Raji (cell line): ENCODE measurements around the gene LCA5L.

ENCODE experiments used
- POLR2A ChIP-seq: IDR thresholded peaks from 2 replicates; pipeline ENCODE4 v1.6.1; 2011; ENCODE audit warnings: low read depth, low read length, control low read depth; ENCODE audit not compliant: insufficient read depth

LCA5L gene

DNA sequence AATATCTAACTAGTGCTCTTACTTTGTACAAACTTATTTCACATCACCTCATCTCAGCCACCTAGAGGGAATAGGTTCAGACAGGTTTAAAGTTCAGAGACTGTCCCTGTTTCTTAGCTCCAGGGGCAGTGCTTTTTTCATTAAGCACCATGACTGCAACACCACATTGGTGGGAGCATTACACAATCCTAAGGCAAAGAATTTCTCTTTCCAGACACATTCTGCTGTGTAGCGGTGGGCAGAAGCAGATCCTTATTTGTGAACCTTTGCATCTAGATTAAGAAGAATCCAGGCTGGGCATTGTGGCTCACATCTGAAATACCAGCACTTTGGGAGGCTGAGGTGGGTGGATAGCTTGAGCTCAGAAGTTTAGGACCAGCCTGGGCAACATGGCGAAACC lies 16.1 kb downstream of the LCA5L start:
- TF ChIP-seq POLR2A = no peak

DNA sequence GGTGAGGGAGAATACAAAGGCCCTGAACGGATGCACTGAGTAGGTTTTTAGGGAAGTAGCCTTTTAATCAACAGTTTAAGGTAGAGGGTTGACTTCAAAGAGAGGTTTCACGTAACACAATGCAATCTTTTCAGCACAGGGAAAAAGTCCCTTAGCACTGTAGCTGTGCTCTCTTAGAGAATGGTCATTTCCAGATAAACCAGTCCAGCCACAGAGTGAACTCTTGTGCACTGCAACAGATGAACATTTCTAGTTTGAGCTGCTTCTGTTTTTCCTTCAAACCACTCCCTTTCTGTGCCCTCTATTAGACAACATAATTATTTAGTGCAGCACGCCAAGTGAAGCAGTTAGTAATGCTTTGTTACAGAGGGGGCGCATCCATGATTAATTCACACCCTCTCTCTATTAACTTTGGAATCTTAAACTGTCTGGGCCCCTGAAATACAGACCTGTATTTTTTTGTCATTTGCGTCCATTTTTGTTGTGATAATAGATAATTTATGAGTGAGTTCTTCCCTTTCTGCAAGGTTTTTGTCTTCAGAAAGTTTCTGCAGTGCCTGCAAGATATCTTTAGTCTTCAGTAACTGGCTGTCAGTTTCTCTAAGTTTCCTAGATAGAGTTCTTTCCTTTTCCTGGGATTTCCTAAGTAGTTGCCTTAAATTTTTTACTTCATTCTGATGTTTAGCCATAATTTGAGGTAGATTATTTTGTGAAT lies 22.9 kb downstream of the LCA5L start:
- TF ChIP-seq POLR2A = no peak

DNA sequence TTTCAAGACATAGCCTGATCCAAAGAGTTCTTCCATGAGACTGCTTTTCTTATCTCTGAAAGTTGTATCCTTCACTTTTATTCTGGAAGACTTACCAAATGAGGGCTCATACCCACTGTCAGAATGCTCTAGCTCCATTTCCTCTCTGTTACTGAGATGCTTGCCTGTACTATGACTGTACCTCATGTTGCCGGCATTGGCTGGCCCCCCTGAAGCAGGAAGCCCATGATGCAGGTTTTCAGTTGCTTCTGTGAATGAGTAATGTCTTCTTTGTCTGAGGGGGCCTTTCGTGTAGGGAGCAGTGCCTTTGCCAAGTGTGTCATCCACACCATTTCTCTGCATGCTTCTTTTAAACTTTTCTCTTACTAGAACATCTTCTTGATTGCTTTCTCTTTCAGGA lies 39.5 kb downstream of the LCA5L start:
- TF ChIP-seq POLR2A = no peak

DNA sequence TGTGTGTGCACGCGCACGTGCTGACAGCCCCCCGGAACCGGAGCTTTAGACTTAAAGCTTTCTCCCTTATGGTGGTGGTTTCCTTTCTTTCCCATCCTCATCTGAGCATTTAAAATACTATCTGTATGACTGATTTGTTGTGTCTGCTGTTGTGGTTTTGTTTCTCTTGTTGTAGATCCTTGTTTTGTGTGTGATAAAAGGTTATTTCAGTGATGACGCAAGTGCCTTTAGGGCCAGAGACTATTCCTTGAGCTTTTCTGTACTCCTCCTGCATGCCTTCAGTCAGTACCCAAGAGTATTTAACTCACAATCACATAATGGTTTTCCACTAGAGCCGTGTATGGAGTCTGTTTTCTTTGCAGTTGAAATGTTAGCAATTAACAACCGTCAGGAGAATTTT lies 45.4 kb downstream of the LCA5L start:
- TF ChIP-seq POLR2A = no peak

DNA sequence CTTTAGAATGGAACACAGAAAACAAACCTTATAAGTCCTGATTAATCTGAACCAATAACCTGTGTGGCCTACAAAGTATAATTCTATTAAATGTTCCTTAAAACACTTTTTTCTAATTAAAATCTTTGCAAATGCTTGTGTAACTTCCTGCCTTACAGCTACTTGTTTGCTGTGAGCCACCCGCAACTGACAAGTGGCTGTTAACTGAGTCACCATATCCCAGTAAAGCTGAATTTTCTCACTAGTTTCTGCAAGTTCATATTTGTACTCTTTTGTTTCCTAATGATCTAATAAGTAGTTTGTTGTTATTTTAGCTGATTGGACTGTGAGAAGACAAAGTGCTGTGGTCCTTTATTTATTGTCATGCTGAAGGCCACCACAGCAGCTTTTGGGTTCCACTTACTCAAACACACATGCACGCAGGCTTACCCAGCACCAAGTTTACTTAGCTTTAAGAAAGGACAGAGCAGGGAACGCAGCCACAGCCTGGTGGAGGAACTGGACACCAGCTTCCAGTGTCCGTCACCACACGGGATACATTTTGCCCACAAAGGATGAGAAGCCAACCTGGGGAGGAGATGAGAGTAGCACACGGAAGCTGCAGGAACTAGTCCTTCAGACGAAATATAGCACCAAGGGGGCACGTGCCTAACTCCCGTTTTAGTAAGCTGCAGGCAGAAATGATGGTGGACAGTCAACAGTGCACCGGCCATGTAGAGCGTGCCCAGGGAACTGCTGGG lies 47.8 kb downstream of the LCA5L start:
- no peak for TF ChIP-seq POLR2A

DNA sequence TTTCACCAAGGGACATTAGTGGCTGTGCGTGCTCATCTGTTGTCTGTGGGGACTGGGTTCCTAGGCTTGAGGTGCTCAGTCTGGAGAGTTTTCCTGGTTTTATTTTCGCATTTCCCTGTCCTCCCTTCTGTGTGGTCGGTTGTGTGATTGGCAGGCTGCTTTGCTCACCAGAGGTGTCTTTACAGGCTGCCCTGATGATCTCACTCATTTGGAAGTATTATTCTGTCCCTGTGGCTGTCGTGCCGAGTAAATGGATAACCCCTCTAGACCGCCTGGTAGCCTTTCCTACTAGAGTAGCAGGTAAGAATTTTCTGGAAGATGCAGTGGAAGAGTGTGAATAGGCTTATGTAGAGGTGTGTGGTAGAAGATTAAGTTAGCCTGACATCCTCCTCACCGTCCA lies 52.6 kb downstream of the LCA5L start:
- TF ChIP-seq POLR2A = no peak

DNA sequence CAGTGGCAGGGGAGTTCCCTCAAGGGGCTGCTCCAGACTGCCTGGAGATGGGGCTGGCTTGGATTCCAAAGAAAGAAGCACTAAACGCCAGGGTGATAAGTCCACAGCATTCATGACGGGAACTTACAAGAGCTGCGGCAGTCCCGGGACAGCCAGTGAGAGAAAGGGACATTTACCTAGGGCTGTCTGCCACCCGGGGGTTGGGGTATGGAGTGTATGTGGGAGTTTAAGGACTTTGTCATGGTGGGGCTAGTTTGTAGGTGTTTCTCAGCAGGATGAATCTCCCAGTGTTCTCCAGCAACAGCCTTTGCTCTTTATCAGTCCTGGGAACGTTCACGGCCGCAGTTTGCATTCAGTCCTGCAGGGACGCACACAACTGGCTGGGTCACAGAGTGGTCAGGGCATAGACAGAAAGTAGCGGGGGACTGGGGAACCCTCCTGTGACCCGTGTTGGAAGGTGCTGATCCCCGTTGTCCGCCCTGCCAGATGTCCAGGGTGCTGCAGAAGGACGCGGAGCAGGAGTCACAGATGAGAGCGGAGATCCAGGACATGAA lies 55.3 kb downstream of the LCA5L start:
- TF ChIP-seq POLR2A = no peak

DNA sequence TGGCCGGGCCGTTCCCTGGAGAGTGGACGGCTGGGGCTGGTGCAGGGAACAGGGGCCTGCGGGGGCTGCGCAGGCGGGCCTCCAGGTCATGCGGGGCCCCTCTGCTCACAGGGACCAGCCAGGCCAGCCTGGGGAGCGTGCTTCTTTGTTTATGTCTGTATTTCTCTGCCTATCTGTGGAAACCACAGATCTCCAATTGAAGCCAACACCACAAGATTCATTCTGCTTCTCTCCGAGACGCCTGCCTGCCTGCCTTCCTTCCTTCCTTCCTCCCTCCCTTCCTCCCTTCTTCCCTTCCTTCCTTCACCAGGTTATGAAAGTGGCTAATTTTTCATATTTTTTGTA lies 56.8 kb downstream of the LCA5L start:
- no peak for TF ChIP-seq POLR2A

DNA sequence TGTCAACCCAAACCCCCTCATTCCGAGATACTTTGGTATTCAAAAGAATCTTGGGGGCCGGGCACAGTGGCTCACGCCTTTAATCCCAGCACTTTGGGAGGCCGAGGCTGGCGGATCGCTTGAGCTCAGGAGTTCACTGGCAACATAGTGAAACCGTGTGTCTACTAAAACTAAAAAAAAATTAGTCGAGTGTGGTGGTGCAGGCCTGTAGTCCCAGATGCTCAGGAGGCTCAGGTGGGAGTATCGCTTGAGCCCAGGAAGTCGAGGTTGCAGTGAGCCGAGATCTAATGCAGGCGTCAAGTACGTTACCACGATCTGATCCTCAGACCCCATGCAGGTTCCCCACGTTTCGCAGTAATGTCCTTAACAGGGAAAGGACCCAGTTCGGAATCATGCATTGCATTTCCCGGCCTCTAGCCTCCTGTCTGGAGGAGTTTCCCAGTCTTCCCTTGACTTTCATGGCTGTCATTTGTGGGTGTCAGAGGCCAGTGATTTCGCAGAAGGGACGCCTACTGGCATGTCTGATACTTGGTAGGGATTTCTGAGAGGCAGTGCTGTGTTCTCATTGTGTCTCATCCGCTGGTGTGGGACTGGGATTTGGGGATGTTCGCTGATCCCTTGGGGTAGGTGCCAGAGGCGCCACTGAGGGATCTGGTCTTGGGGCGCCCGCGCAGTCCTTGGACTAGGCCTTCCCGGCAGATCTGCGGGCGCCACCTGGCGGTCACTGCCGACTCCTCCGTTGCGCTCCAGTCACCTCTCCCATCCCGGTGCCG lies 57.4 kb downstream of the LCA5L start:
- TF ChIP-seq POLR2A = peak; percentile 34; the same call in 1 of the 2 replicates

DNA sequence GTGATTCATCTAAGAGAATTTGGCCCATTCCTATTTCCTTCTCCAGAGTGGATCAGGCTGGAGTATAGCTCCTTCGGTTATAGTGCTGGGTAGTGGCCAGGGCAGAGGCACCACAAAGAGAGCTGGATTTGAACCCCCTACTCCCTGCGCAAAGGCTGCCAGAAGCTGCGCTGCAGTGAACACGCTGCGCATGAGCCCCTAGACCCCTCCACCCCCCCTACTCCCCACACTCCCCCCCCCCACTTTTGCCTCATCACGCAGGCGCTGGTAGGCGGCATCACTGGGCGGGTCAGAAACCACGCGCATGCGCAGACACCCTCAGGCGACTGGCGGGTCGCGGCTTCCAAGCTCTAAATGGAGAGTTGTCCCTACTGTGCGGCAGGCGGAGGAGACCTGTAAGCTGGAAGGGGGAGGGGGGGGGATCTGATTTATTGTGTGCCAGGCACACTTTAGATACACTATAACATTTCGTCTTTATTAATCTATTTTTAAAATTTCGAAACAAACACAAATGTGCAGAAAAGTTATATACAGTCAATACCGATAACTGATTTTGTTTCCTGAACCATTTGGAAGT lies 58.0 kb downstream of the LCA5L start:
- TF ChIP-seq POLR2A = peak; percentile 60

DNA sequence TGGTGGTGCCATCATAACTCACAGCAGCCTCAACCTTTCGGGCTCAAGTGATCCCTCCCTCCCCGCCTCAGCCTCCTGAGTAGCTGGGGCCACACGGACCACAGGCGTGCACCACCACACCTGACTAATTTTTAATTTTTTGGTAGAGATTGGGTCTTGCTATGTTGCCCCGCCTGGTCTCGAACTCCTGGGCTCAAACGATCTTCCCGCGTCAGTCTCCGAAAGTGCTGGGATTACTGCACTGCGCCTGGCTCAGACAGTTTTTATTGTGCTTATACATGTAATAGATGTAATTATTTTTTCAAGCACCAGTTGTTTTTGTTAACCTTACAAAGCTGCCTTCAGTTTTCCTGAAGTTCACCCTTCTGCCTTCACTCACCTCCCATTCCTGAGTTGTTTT lies 58.7 kb downstream of the LCA5L start:
- TF ChIP-seq POLR2A = no peak

DNA sequence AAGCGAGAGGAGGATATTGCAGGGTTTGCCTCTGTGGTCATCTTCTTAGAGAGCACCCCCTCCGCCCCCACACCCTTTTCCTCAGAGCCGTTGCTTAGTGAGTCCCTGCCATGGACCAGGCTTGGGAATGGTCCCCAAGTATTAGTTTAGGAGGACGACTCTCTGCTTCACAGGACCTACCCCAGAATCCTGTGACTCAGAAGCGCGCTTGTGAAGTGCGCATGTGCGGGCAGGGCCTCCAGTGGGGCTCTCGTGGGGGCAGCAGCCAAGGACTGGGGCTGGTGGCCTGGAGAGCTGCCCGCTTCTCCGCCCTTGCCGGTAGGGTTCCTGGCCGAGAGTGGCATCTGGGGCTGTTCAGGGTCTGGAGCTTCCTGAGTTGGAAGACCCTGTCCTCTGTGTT lies 59.4 kb downstream of the LCA5L start:
- 0 out of 2 replicates have a peak, but pooled peaks have one; percentile 34 for TF ChIP-seq POLR2A

DNA sequence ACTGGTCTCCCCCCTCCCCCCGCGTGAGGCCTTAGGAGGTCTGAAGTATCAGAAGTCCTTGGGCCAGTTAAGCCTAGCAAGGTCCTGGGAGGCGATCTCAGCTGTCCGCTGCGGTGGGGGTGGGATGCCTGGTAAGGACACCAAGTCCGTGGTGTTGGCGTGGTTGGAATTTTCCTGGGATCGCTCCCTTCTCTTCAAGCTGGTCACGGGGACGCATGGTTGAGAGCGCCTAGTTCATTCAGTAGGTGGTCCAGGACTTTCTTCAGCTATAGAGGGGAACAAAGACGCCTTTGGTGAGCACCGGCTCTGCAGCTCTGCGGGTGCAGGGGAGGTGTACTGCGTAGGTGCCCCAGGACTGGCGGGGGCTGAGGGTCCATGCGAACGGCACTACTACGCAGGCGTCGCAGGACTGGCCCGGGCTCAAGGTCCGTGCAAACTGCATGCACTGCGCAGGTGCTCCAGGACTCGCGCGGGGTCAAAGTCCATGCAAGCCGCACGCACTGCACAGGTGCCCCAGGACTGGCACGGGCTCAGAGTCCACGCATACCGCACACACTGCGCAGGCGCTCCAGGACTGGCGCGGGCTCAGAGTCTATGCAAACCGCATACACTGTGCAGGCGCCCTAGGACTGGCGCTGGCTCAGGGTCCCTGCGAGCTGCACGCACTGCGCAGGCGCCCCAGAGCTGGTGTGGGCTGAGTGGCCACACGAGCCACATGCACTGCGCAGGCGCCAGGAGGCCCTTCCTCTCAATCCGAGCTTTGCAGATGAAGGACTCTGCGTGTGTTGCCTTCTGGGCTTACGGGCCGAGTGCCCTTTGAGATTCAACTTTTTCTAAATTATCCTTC lies 60.1 kb downstream of the LCA5L start:
- TF ChIP-seq POLR2A = no peak

DNA sequence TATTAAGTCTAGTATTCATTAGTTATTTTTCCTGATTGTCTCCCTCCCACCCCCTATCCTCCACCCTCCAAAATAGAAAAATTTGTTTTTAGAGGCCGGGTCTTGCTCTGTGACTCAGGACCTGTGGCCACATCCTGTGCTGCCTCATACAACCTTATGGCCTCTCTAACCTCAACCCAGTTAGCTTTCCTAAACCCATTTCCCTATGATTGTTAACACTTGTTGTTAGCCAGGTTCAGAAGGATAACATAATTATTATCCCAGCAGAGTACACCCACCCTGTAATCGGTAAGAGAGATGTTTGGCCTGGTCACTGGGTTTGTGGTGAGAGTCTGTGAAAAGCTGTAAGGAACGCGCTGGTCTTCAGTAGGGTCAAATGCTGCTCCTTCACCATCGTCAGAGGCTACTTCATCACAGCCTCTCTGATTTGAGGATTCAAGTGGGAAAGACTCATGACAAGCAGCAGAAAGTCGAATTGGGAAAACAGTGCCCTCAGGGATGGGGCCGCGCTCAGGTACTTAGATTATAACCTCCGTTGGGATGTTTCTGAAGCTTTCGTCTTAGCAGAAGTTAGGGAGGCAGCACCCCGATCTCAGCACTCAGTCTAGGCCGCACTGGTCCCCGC lies 60.8 kb downstream of the LCA5L start:
- TF ChIP-seq POLR2A = no peak
